Testis (tissue), 3 donors: ENCODE data around the gene ERI3. TPM values are rescaled to one million over a fixed set of nuclear protein-coding genes. Genes with fewer than 3 reads are reported as not detected.

Experiments
- DNase-seq: peaks from one replicate; pipeline ENCODE4 v3.0.0-alpha.2; 2019
- H3K27ac ChIP-seq, 2 donors: fragments of 200-600 bp; sonication (generic); one replicate each; pipeline ENCODE4 v1.5.1; 2019
- H3K27me3 ChIP-seq: fragments of 200-600 bp; sonication (generic); one replicate; pipeline ENCODE4 v1.5.1; 2019
- H3K36me3 ChIP-seq: fragments of 200-600 bp; sonication (generic); one replicate; pipeline ENCODE4 v1.5.1; 2017; ENCODE audit warnings: low read depth; ENCODE audit errors: missing control alignments
- H3K4me1 ChIP-seq: fragments of 200-600 bp; sonication (generic); one replicate; pipeline ENCODE4 v1.5.1; 2019
- H3K4me3 ChIP-seq, 2 donors: fragments of 200-600 bp; sonication (generic); one replicate each; pipeline ENCODE4 v1.5.1; 2017 to 2019
- H3K9me3 ChIP-seq: fragments of 200-600 bp; sonication (generic); one replicate; pipeline ENCODE4 v1.5.1; 2017
- POLR2A ChIP-seq: fragments of 450-650 bp; IDR thresholded peaks from one replicate; pipeline ENCODE4 v1.6.1; 2017; ENCODE audit warnings: antibody characterized with exemption, mild to moderate bottlenecking, moderate library complexity
- WGBS, 2 donors: methylation state at CpG; one replicate each; pipeline ENCODE4 v1.1.5; 2018; 5-methylcytosine and 5-hydroxymethylcytosine counted together
- intact Hi-C: fragments of 100-400 bp; cut with DNase I; formaldehyde crosslinking; loops from one replicate; pipeline ENCODE4 v1.15.1; 2023; ENCODE audit warnings: low total_unique reads
- polyA plus RNA-seq: library from polyadenylated mRNA; stranded (reverse); fragments of 350-450 nt; fragmentation: Illumina TruSeq; extraction: RNeasy Lipid Tissue Mini Kit (QIAGEN cat#74804); gene quantifications from one replicate; pipeline ENCODE4 v1.2.3, GENCODE V29; 2014; ENCODE audit warnings: low read depth, low replicate concordance; ENCODE audit not compliant: insufficient read depth
- total RNA-seq, 2 donors: library from RNA; depleted of rRNA; stranded (reverse); fragments of >200 nt; gene quantifications; one replicate each; pipeline ENCODE4 v1.2.3, GENCODE V29; 2016
- TF ChIP-seq, protein P1 (sequence below), 3 experiments: fragments of 450-650 bp in 2 of 3; fragments of 200-600 bp in 1 of 3; sonication (generic) in 1 of 3; IDR thresholded peaks; one replicate each; pipeline ENCODE4 v1.5.1; 2016 to 2019; ENCODE audit warnings: antibody characterized with exemption in 3 of 3, mild to moderate bottlenecking in 2 of 3, moderate library complexity in 1 of 3

Gene ERI3
- total and polyA plus RNA-seq, 3 donors from 2014 or later = 104 to 140 (median 109) TPM

- Histone ChIP-seq H3K27ac (no peak overlapping the region), H3K27me3 (no peaks in the 10 kb centered on the region)
- intact Hi-C loops = no loop called here
These were observed 8.9 kb downstream of the ERI3 start for GRCh38 chr1:44346184-44346583.

DNA sequence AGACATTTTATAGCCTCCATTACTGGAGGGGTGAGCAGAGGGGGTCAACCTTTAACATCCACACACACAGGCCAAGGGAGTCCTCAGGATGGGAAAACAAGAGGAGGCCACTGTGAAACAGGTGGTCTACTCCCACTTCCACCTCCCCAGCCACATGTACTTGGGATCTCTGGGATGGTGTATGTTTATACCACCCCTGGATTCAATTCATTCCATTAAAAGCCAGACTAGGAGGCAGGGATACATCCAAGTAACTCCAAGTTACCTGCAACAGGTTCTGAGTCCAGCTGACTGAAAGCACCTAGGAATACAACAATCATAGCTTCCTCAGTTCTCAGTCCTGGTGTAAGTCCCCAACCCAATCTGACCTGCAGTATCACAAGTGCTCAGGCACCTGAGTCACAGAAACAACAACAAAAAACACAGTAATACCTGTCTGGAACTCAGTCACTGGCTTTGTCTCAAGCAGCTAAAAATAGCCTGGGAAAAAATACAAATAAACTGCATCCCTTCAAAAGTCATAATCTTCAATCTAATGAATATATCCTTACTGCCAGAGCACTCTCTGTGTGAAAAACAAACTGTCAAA is 9.8 kb downstream of the ERI3 start:
- TF ChIP-seq POLR2A = no peak
- TF ChIP-seq, protein P1, sequence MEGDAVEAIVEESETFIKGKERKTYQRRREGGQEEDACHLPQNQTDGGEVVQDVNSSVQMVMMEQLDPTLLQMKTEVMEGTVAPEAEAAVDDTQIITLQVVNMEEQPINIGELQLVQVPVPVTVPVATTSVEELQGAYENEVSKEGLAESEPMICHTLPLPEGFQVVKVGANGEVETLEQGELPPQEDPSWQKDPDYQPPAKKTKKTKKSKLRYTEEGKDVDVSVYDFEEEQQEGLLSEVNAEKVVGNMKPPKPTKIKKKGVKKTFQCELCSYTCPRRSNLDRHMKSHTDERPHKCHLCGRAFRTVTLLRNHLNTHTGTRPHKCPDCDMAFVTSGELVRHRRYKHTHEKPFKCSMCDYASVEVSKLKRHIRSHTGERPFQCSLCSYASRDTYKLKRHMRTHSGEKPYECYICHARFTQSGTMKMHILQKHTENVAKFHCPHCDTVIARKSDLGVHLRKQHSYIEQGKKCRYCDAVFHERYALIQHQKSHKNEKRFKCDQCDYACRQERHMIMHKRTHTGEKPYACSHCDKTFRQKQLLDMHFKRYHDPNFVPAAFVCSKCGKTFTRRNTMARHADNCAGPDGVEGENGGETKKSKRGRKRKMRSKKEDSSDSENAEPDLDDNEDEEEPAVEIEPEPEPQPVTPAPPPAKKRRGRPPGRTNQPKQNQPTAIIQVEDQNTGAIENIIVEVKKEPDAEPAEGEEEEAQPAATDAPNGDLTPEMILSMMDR (IDR thresholded peaks at IDR 0.05) = no peak
- Histone ChIP-seq H3K27ac (no peak overlapping the region), H3K36me3 (no peaks in the 10 kb centered on the region), H3K4me3 (no peak overlapping the region), H3K4me1 (peaks cover 22% of the 10 kb centered on the region), H3K9me3 (no peaks in the 10 kb centered on the region), H3K27me3 (no peaks in the 10 kb centered on the region)
- DNase-seq = no peak
- intact Hi-C loops = no loop called here

More at GRCh38 chr1:44346184-44346583, 8.9 kb downstream of the ERI3 start:
- Histone ChIP-seq H3K4me1 (peaks cover 22% of the 10 kb centered on the region), H3K4me3 (no peak overlapping the region), H3K36me3 (no peaks in the 10 kb centered on the region), H3K9me3 (no peaks in the 10 kb centered on the region)
- no peak for DNase-seq
- TF ChIP-seq POLR2A = no peak
- TF ChIP-seq, protein P1 (IDR thresholded peaks at IDR 0.05) = no peak
- WGBS, 2 donors = 74 to 95% methylated on average over 2 of the region's 2 CpGs

GRCh38 chr1:44339731-44340130 is 15.3 kb downstream of the ERI3 start:
- H3K27me3 ChIP-seq = no peaks in the 10 kb centered on the region

DNA sequence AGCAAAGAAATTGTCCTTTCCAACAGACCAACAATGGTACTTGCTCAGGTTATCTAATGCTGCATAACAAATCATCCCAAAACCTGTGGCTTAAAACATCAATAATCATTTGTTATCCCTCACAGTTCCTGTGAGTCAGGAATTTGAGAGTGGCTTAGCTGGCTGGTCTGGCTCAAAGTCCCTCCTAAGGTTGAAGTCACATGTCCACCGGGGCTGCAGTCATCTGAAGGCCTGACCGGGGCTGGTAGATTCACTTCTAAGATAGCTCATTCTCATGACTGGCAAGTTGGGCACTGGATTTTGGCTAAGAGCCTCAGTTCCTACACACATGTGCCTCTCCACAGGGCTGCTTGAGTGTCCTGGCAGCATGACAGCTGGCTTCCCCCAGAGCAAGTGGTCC is 16.9 kb downstream of the ERI3 start:
- Histone ChIP-seq H3K4me1 (no peaks in the 10 kb centered on the region), H3K36me3 (no peaks in the 10 kb centered on the region), H3K9me3 (no peaks in the 10 kb centered on the region), H3K27me3 (no peaks in the 10 kb centered on the region), H3K4me3 (no peak overlapping the region), H3K27ac (no peak overlapping the region)
- WGBS, 2 donors = 91 to 96% methylated on average over 2 of the region's 2 CpGs
- DNase-seq = no peak
- TF ChIP-seq POLR2A = no peak
- TF ChIP-seq, protein P1 (IDR thresholded peaks at IDR 0.05) = no peak
- intact Hi-C loops = no loop called here

More at GRCh38 chr1:44339731-44340130, 15.3 kb downstream of the ERI3 start:
- no peak for DNase-seq
- intact Hi-C loops = no loop called here
- Histone ChIP-seq H3K9me3 (no peaks in the 10 kb centered on the region), H3K36me3 (no peaks in the 10 kb centered on the region), H3K27ac (no peak overlapping the region), H3K4me1 (no peaks in the 10 kb centered on the region), H3K4me3 (no peak overlapping the region)
- WGBS, 2 donors = 82 to 86% methylated on average over 4 of the region's 4 CpGs
- TF ChIP-seq, protein P1 (IDR thresholded peaks at IDR 0.05) = no peak
- TF ChIP-seq POLR2A = no peak

DNA sequence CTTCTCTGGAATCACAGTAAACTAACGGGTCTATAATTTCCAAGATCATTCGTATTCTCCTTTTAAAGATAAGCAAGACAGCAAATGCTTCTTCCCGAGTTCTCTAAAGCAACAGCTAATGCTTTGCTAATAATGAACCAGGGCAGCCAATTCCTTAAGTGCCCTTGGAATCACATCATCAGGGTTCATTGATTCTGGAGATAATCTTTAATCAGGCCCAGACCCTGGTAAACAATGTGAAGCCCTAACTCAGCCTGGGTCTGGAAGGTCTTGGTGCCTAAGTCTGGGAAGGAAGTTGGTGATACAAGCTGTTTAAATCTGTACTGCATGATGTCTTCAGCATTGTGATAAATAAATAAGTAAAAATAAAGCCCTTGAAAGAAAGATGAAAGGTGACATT is 18.4 kb downstream of the ERI3 start:
- H3K27me3 ChIP-seq = no peaks in the 10 kb centered on the region
- no peaks in the 10 kb centered on the region for H3K9me3 ChIP-seq
- no peak overlapping the region for H3K4me3 ChIP-seq
- whole genome bisulfite sequencing, 2 donors = 87 to 92% methylated on average over 3 of the region's 3 CpGs
- intact Hi-C loops = no loop called here
- no peaks in the 10 kb centered on the region for H3K36me3 ChIP-seq
- no peaks in the 10 kb centered on the region for H3K4me1 ChIP-seq
- no peak for TF ChIP-seq POLR2A
- TF ChIP-seq, protein P1 (IDR thresholded peaks at IDR 0.05) = no peak
- no peak overlapping the region for H3K27ac ChIP-seq
- DNase-seq = no peak
